Peyer's patch (tissue), 4 donors: Measurements from ENCODE around the gene DDX10.

ENCODE experiments used
- POLR2A ChIP-seq, 2 donors: fragments of 450-650 bp; IDR thresholded peaks; one replicate each; pipeline ENCODE4 v1.5.1; 2017; ENCODE audit warnings: antibody characterized with exemption in 2 of 2, mild to moderate bottlenecking in 2 of 2, moderate library complexity in 2 of 2
- TF ChIP-seq, protein P1 (sequence below), 6 experiments: fragments of 450-650 bp in 4 of 6; fragments of 200-600 bp in 2 of 6; sonication (generic) in 1 of 6; IDR thresholded peaks; one replicate each; pipeline ENCODE4 v1.5.1; 2017 to 2019; ENCODE audit warnings: antibody characterized with exemption in 6 of 6, mild to moderate bottlenecking in 3 of 6, moderate library complexity in 1 of 6

- no peak for TF ChIP-seq POLR2A (IDR thresholded peaks at IDR 0.05)
- TF ChIP-seq, protein P1, sequence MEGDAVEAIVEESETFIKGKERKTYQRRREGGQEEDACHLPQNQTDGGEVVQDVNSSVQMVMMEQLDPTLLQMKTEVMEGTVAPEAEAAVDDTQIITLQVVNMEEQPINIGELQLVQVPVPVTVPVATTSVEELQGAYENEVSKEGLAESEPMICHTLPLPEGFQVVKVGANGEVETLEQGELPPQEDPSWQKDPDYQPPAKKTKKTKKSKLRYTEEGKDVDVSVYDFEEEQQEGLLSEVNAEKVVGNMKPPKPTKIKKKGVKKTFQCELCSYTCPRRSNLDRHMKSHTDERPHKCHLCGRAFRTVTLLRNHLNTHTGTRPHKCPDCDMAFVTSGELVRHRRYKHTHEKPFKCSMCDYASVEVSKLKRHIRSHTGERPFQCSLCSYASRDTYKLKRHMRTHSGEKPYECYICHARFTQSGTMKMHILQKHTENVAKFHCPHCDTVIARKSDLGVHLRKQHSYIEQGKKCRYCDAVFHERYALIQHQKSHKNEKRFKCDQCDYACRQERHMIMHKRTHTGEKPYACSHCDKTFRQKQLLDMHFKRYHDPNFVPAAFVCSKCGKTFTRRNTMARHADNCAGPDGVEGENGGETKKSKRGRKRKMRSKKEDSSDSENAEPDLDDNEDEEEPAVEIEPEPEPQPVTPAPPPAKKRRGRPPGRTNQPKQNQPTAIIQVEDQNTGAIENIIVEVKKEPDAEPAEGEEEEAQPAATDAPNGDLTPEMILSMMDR (IDR thresholded peaks at IDR 0.05), result no peak
These were observed 47.8 kb upstream of the DDX10 start for GRCh38 chr11:108617055-108617454.
